Hepatocyte (in vitro differentiated cells): ENCODE results near the gene RAD51D. TPM values are rescaled to one million over a fixed set of nuclear protein-coding genes. Genes with fewer than 3 reads are reported as not detected.

ENCODE experiments used
- DNase-seq: peaks from one replicate; pipeline ENCODE4 v3.0.0-alpha.2; 2016; ENCODE audit warnings: low spot score
- H2AFZ ChIP-seq: fragments of 200-600 bp; sonication (generic); 2 replicates; pipeline ENCODE4 v1.6.0; 2016; ENCODE audit warnings: antibody characterized with exemption, mild to moderate bottlenecking
- H3K27ac ChIP-seq: fragments of 200-600 bp; sonication (generic); 2 replicates; pipeline ENCODE4 v1.5.1; 2016; ENCODE audit warnings: mild to moderate bottlenecking
- H3K27me3 ChIP-seq: fragments of 200-600 bp; sonication (generic); 2 replicates; pipeline ENCODE4 v1.6.1; 2016
- H3K36me3 ChIP-seq: fragments of 200-600 bp; sonication (generic); replicated peaks from 2 replicates; pipeline ENCODE4 v1.5.1; 2016; ENCODE audit warnings: low read depth; ENCODE audit not compliant: insufficient read depth
- H3K4me1 ChIP-seq: fragments of 200-600 bp; sonication (generic); 2 replicates; pipeline ENCODE4 v1.5.1; 2016; ENCODE audit warnings: mild to moderate bottlenecking, moderate library complexity; ENCODE audit not compliant: insufficient read depth
- H3K4me2 ChIP-seq: fragments of 200-600 bp; sonication (generic); 2 replicates; pipeline ENCODE4 v1.6.0; 2016
- H3K4me3 ChIP-seq: fragments of 200-600 bp; sonication (generic); 2 replicates; pipeline ENCODE4 v1.5.1; 2016; ENCODE audit warnings: mild to moderate bottlenecking
- H3K79me2 ChIP-seq: fragments of 200-600 bp; sonication (generic); 2 replicates; pipeline ENCODE4 v1.6.0; 2017; ENCODE audit warnings: mild to moderate bottlenecking
- H3K9me2 ChIP-seq: fragments of 200-600 bp; sonication (generic); replicated peaks from 2 replicates; pipeline ENCODE4 v1.6.0; 2017; ENCODE audit warnings: mild to moderate bottlenecking; ENCODE audit not compliant: insufficient read depth
- H3K9me3 ChIP-seq: fragments of 200-600 bp; sonication (generic); 2 replicates; pipeline ENCODE4 v1.5.1; 2016; ENCODE audit warnings: low read depth, mild to moderate bottlenecking
- H4K20me1 ChIP-seq: fragments of 200-600 bp; sonication (generic); 2 replicates; pipeline ENCODE4 v1.6.0; 2016; ENCODE audit warnings: mild to moderate bottlenecking; ENCODE audit not compliant: insufficient read depth, poor library complexity, severe bottlenecking
- EZH2 ChIP-seq: fragments of 200-600 bp; sonication (generic); IDR thresholded peaks from 2 replicates; pipeline ENCODE4 v1.6.1; 2016; ENCODE audit warnings: antibody characterized with exemption, mild to moderate bottlenecking, borderline replicate concordance
- EZH2phosphoT487 ChIP-seq: fragments of 200-600 bp; sonication (generic); IDR thresholded peaks from one replicate; pipeline ENCODE4 v1.6.1; 2018; ENCODE audit warnings: antibody characterized with exemption, mild to moderate bottlenecking, low read depth, moderate library complexity; ENCODE audit not compliant: unreplicated experiment, severe bottlenecking
- WGBS: methylation state at CpG from one replicate; pipeline ENCODE4 v1.1.6; 2016; ENCODE audit warnings: low lambda C conversion rate; ENCODE audit errors: missing lambda C conversion rate; 5-methylcytosine and 5-hydroxymethylcytosine counted together
- polyA plus RNA-seq: library from polyadenylated mRNA; unstranded; fragments of >200 nt; fragmentation: Nextera tagmentation; extraction: Ambion mirVana; gene quantifications from 2 replicates; pipeline ENCODE4 v1.2.1, GENCODE V29; 2016
- total RNA-seq: library from RNA; depleted of rRNA; stranded (reverse); fragments of >200 nt; gene quantifications from 2 replicates; pipeline ENCODE4 v1.2.3, GENCODE V29; 2014
- TF ChIP-seq, protein P1 (sequence below): fragments of 200-600 bp; sonication (generic); IDR thresholded peaks from 2 replicates; pipeline ENCODE4 v1.5.1; 2016; ENCODE audit warnings: antibody characterized with exemption, mild to moderate bottlenecking; ENCODE audit not compliant: poor library complexity

The RAD51D gene
- total and polyA plus RNA-seq, 2 experiments from 2014 or later: 7.1 to 9.9 TPM

DNA sequence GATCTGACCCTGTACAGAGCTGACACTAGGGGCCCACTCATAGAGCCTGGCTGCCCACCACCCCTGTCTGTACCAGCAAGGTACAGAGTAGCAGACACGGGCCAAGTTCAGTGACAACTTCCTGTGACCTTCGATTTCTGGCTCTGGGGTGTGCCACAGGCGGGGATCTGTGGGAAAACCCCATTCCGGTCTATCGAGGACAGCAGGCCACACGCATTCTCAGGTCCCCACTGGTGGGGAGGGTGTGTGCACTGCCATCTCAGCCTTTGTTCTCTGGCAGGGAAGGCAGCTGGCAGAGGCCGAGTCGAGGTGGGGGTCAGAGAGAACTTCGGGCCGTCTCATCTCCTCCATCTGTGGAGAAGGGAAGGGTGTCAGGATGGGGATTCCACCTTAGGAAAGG lies 12.4 kb upstream of the RAD51D start:
- Histone ChIP-seq H3K9me3 (no peaks in the 10 kb centered on the region), H3K4me2 (no peak overlapping the region), H3K36me3 (no peaks in the 10 kb centered on the region), H2AFZ (no peak overlapping the region), H3K9me2 (no peaks in the 10 kb centered on the region), H3K79me2 (no peaks in the 10 kb centered on the region), H4K20me1 (no peaks in the 10 kb centered on the region), H3K4me1 (no peaks in the 10 kb centered on the region), H3K4me3 (no peak overlapping the region), H3K27ac (no peak overlapping the region), H3K27me3 (no peaks in the 10 kb centered on the region)
- TF ChIP-seq, protein P1, sequence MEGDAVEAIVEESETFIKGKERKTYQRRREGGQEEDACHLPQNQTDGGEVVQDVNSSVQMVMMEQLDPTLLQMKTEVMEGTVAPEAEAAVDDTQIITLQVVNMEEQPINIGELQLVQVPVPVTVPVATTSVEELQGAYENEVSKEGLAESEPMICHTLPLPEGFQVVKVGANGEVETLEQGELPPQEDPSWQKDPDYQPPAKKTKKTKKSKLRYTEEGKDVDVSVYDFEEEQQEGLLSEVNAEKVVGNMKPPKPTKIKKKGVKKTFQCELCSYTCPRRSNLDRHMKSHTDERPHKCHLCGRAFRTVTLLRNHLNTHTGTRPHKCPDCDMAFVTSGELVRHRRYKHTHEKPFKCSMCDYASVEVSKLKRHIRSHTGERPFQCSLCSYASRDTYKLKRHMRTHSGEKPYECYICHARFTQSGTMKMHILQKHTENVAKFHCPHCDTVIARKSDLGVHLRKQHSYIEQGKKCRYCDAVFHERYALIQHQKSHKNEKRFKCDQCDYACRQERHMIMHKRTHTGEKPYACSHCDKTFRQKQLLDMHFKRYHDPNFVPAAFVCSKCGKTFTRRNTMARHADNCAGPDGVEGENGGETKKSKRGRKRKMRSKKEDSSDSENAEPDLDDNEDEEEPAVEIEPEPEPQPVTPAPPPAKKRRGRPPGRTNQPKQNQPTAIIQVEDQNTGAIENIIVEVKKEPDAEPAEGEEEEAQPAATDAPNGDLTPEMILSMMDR: no peak
- TF ChIP-seq EZH2phosphoT487 (no peak), EZH2 (no peak)
- DNase-seq: no peak
- 95% methylated on average over 10 of the region's 10 CpGs for WGBS

DNA sequence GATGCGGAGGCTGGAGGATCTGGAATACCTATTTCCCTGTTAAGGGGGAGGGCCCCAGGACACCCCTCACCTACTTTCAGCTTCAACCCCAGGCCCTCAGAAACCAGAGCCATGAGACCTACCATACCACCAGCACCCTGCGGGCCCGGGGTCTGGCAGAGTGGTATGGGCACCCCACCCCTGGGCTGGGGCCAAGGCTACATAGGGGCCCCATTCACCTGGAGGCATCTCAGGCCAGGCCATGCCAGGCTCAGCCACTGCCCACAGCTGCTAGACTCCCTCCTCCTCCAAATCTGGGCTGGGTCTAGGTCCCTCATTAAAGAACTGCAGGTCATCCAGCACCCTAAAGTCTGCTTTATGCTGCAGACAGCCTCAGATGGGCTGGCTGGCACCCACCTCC lies 10.7 kb upstream of the RAD51D start:
- H2AFZ ChIP-seq: no peak overlapping the region
- H3K4me1 ChIP-seq: no peaks in the 10 kb centered on the region
- H4K20me1 ChIP-seq: no peaks in the 10 kb centered on the region
- H3K36me3 ChIP-seq: no peaks in the 10 kb centered on the region
- TF ChIP-seq EZH2phosphoT487 (no peak), EZH2 (no peak)
- TF ChIP-seq, protein P1: no peak
- no peak overlapping the region for H3K4me3 ChIP-seq
- no peak for DNase-seq
- H3K9me2 ChIP-seq: no peaks in the 10 kb centered on the region
- no peaks in the 10 kb centered on the region for H3K9me3 ChIP-seq
- H3K27me3 ChIP-seq: no peaks in the 10 kb centered on the region
- no peak overlapping the region for H3K27ac ChIP-seq
- no peak overlapping the region for H3K4me2 ChIP-seq
- H3K79me2 ChIP-seq: no peaks in the 10 kb centered on the region
- 94% methylated on average over 3 of the region's 3 CpGs for WGBS

DNA sequence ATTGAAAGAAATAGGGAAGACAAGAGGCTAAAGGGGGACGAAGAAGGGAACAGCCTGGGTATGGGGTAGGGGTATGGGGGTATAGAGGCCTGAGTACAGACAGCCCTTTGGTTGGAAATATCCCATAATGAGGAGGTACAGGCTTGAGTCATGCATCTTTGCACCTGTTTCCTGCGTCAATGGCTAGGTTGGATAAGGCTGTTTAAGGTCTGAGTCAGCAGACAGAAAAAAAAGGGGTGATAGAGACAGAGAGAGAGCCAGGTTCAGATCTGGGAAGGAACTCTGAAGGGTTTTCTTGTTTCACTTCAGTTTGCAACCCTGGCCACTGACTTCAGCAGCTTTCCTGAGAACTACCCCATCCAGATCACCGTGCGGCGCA lies 10.3 kb upstream of the RAD51D start:
- no peak overlapping the region for H2AFZ ChIP-seq
- no peaks in the 10 kb centered on the region for H3K36me3 ChIP-seq
- H3K4me1 ChIP-seq: no peaks in the 10 kb centered on the region
- WGBS: 90% methylated on average over 5 of the region's 5 CpGs
- H3K9me3 ChIP-seq: no peaks in the 10 kb centered on the region
- no peaks in the 10 kb centered on the region for H3K27me3 ChIP-seq
- no peaks in the 10 kb centered on the region for H3K79me2 ChIP-seq
- H3K4me3 ChIP-seq: no peak overlapping the region
- no peak overlapping the region for H3K27ac ChIP-seq
- TF ChIP-seq EZH2: no peak
- no peak for TF ChIP-seq EZH2phosphoT487
- TF ChIP-seq, protein P1: no peak
- H4K20me1 ChIP-seq: no peaks in the 10 kb centered on the region
- no peaks in the 10 kb centered on the region for H3K9me2 ChIP-seq
- H3K4me2 ChIP-seq: no peak overlapping the region
- no peak for DNase-seq
